Measurements from ENCODE around the gene INTU.

Gene INTU

DNA sequence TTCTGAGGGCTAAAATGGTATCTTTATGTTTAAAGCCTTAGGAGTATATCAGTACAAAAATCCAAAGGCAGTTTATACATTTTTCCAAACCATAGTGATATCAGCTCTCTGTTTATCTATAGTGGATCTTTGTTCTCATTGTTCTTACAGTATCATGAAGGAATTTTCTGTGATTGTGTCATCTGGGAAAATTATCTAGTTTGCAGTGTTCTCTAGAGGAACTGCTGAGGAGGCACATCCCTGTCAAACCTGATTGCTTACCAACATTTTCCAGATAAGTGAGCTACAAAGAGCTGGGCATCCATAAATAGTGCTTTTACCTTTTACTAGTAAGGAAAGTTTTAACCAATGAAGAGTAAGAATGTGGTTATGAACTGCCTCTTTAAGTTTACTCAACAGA is 52.5 kb downstream of the INTU start:
- POLR2A ChIA-PET = no interaction called here
- CTCF ChIA-PET = interaction anchor here (1.1 kb wide), 1 partner anchor 47 kb away, joined by 3 read pairs; no protein-coding TSS in a partner anchor
- no peak for DNase-seq (ENCODE audit: extremely low spot score)
- TF ChIP-seq, protein P1, sequence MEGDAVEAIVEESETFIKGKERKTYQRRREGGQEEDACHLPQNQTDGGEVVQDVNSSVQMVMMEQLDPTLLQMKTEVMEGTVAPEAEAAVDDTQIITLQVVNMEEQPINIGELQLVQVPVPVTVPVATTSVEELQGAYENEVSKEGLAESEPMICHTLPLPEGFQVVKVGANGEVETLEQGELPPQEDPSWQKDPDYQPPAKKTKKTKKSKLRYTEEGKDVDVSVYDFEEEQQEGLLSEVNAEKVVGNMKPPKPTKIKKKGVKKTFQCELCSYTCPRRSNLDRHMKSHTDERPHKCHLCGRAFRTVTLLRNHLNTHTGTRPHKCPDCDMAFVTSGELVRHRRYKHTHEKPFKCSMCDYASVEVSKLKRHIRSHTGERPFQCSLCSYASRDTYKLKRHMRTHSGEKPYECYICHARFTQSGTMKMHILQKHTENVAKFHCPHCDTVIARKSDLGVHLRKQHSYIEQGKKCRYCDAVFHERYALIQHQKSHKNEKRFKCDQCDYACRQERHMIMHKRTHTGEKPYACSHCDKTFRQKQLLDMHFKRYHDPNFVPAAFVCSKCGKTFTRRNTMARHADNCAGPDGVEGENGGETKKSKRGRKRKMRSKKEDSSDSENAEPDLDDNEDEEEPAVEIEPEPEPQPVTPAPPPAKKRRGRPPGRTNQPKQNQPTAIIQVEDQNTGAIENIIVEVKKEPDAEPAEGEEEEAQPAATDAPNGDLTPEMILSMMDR (IDR thresholded peaks at IDR 0.05; ENCODE audit: control extremely low read depth, extremely low read depth, low read depth, missing control alignments) = no peak

DNA sequence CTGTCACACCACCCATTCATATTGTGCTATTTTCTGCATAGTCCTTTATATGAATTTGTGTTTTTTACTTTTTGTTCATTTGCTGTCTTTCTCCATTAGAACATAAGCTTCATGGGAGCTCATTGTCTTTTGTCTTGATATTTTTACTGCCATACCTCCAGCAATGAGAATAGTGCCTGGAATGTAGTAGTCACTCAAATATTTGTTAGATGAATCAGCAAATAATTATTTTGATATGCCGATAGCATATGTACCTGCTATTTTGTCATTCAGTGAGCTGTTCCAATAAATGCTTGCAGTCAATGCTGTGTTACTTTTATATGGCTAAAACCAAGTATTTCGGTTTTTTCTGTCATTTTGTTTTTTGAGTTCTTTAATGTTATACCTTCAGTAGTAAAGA is 53.9 kb downstream of the INTU start:
- no peak for DNase-seq (ENCODE audit: extremely low spot score)
- TF ChIP-seq, protein P1 (IDR thresholded peaks at IDR 0.05; ENCODE audit: control extremely low read depth, extremely low read depth, low read depth, missing control alignments) = no peak
- POLR2A ChIA-PET = no interaction called here
- CTCF ChIA-PET = interaction anchor here (1.1 to 1.3 kb wide), 2 partner anchors 23 to 46 kb away, joined by 3 read pairs; no protein-coding TSS in a partner anchor

DNA sequence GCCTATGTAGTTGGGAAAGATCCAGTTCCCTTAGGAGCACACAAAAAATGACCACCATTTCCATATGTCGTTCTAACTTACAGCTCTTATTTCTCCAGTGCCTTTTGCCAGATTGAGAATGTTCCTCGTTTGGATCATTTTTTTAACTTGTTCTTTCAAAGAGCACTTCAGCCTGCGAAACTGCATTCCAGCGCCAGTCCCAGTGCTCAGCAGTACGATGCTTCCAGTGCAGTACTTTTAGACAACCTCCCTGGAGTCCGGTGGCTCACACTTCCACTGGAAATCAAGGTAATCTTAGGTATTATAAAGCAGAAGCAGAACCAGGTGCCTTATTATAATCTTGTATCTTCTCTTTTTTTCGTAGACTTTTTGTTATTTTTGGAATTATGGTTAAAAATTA is 54.8 kb downstream of the INTU start:
- TF ChIP-seq, protein P1 (IDR thresholded peaks at IDR 0.05; ENCODE audit: control extremely low read depth, extremely low read depth, low read depth, missing control alignments) = no peak
- ChIA-PET CTCF (interaction anchor here (1.1 to 1.3 kb wide), 2 partner anchors 24 to 45 kb away, joined by 3 read pairs; no protein-coding TSS in a partner anchor), POLR2A (no interaction called here)
- DNase-seq (ENCODE audit: extremely low spot score) = no peak

- peak; percentile 56 for DNase-seq (ENCODE audit: extremely low spot score)
- CTCF ChIA-PET = no interaction called here
- POLR2A ChIA-PET = no interaction called here
- TF ChIP-seq, protein P1 (IDR thresholded peaks at IDR 0.05; ENCODE audit: control extremely low read depth, extremely low read depth, low read depth, missing control alignments) = no peak
These were observed 66.0 kb downstream of the INTU start for GRCh38 chr4:127698789-127699200.

- TF ChIP-seq, protein P1 (IDR thresholded peaks at IDR 0.05; ENCODE audit: control extremely low read depth, extremely low read depth, low read depth, missing control alignments) = no peak
- DNase-seq (ENCODE audit: extremely low spot score) = no peak
- ChIA-PET CTCF (no interaction called here), POLR2A (no interaction called here)
These were observed 76.2 kb downstream of the INTU start for GRCh38 chr4:127708985-127709384.

GRCh38 chr4:127709456-127709855 is 76.7 kb downstream of the INTU start:
- ChIA-PET POLR2A (no interaction called here), CTCF (no interaction called here)
- no peak for DNase-seq (ENCODE audit: extremely low spot score)
- TF ChIP-seq, protein P1 (IDR thresholded peaks at IDR 0.05; ENCODE audit: control extremely low read depth, extremely low read depth, low read depth, missing control alignments) = no peak
